Psoas muscle (tissue), 8 donors: ENCODE data around the gene TTLL9. TPM values are rescaled to one million over a fixed set of nuclear protein-coding genes. Genes with fewer than 3 reads are reported as not detected.

Experiments used
- ATAC-seq, 4 donors: fragments of 200-7000 bp; cut with Tn5 transposase; one replicate each; pipeline ENCODE4 v1.9.1; 2020; ENCODE audit warnings: moderate library complexity in 3 of 4, mild to moderate bottlenecking in 2 of 4
- DNase-seq, 2 donors: peaks; one replicate each; pipeline ENCODE4 v3.0.0-alpha.2; 2020
- H3K27ac ChIP-seq: fragments of 200-600 bp; one replicate; pipeline ENCODE4 v1.8.0; 2022
- H3K27me3 ChIP-seq, 3 donors: fragments of 200-600 bp in 1 of 3; one replicate each; pipeline versions ENCODE4 v1.6.1 to v1.8.0; 2013 to 2022; ENCODE audit warnings: low read length in 2 of 3, mild to moderate bottlenecking in 2 of 3, moderate library complexity in 1 of 3; ENCODE audit not compliant: insufficient read depth in 3 of 3
- H3K36me3 ChIP-seq, 2 donors: fragments of 200-600 bp in 1 of 2; one replicate each; pipeline versions ENCODE4 v1.6.1 to v1.8.0; 2013 to 2022; ENCODE audit warnings: low read depth in 1 of 2, mild to moderate bottlenecking in 1 of 2, moderate library complexity in 1 of 2; ENCODE audit not compliant: insufficient read depth in 1 of 2
- H3K4me1 ChIP-seq: fragments of 200-600 bp; one replicate; pipeline ENCODE4 v1.8.0; 2022
- H3K4me3 ChIP-seq: fragments of 200-600 bp; one replicate; pipeline ENCODE4 v1.8.0; 2022; ENCODE audit warnings: mild to moderate bottlenecking
- H3K9me3 ChIP-seq: fragments of 200-600 bp; one replicate; pipeline ENCODE4 v1.8.0; 2022
- CTCF ChIP-seq: fragments of 200-600 bp; IDR thresholded peaks from one replicate; pipeline ENCODE4 v1.8.0; 2022; ENCODE audit warnings: antibody characterized with exemption
- WGBS, 3 donors: extraction: QIAGEN DNeasy Blood & Tissue Kit; methylation state at CpG; one replicate each; pipeline versions ENCODE4 v1.1.6 to v1.1.7; 2013; 5-methylcytosine and 5-hydroxymethylcytosine counted together
- intact Hi-C, 2 donors: fragments of 100-400 bp; cut with DNase I; formaldehyde crosslinking; loops; one replicate each; pipeline versions ENCODE4 v1.11.0 to v1.14.2; 2022
- polyA plus RNA-seq, 3 donors: library from polyadenylated mRNA; stranded (reverse); fragments of 200-250 nt; gene quantifications; one replicate each; pipeline ENCODE4 v1.2.3, GENCODE V29; 2013
- total RNA-seq, 4 donors: library from RNA; stranded (reverse); fragmentation: NEBNext Ultra II Directional in 2 of 4; extraction: Animal tissue kit (Norgen Biotek cat#: 25700) in 2 of 4; gene quantifications; one replicate each; pipeline versions ENCODE4 v1.2.1 to v1.2.4, GENCODE V29; 2021 to 2023
- donor health status: healthy with polysubstance abuse.
- donor health status: DM: no; HTN: no; CAD: no; lungs with moderate emphysema.
- donor health status: Bipolar disorder and iron deficiency.
- donor health status: healthy.
- donor health status: DM: yes; HTN: yes; CAD: no.
- donor health status: DM: no; HTN: no; CAD: no.
- donor health status: DM: no; HTN: no; CAD: no.
- donor health status: DM: yes; HTN: yes; CAD: no.

TTLL9 gene
- total and polyA plus RNA-seq, 7 donors: 0.01 TPM; not detected in 6

- Histone ChIP-seq H3K36me3 (no peaks in the 10 kb centered on the region), H3K4me1 (peaks cover 4% of the 10 kb centered on the region), H3K9me3 (no peaks in the 10 kb centered on the region), H3K4me3 (no peak overlapping the region), H3K27ac (no peak overlapping the region), H3K27me3 (peaks cover 0 to 37% (median 12%) of the 10 kb centered on the region in 3 donors)
- intact Hi-C loops: no loop called here
- DNase-seq (no peak), ATAC-seq (no peak)
- TF ChIP-seq CTCF: no peak
- 71 to 79% (median 71%) methylated on average over 3 of the region's 3 CpGs for WGBS, 3 donors
These were observed 4.2 kb upstream of the TTLL9 start for GRCh38 chr20:31866221-31866620.

GRCh38 chr20:31868853-31869672 is 1.4 kb upstream of the TTLL9 start:
- 72 to 81% (median 75%) methylated on average over 11 to 12 of the region's 12 CpGs for WGBS, 3 donors
- DNase-seq (no peak), ATAC-seq (peak in 2 of 4 donors; percentile 8 to 16)
- Histone ChIP-seq H3K27ac (no peak overlapping the region), H3K36me3 (no peaks in the 10 kb centered on the region), H3K9me3 (no peaks in the 10 kb centered on the region), H3K4me3 (peak overlapping the region; percentile 71), H3K4me1 (peaks cover 4% of the 10 kb centered on the region), H3K27me3 (peaks cover 0 to 34% (median 12%) of the 10 kb centered on the region in 3 donors)
- TF ChIP-seq CTCF: no peak
- intact Hi-C loops: no loop called here

- TF ChIP-seq CTCF: no peak
- H3K27me3 ChIP-seq: peaks cover 0 to 34% (median 12%) of the 10 kb centered on the region in 3 donors
- WGBS, 3 donors: 0 to 25% (median 7%) methylated on average over 1 of the region's 1 CpG
- intact Hi-C loops: no loop called here
- no peaks in the 10 kb centered on the region for H3K9me3 ChIP-seq
- no peaks in the 10 kb centered on the region for H3K36me3 ChIP-seq
- peak overlapping the region; percentile 71 for H3K4me3 ChIP-seq
- DNase-seq (no peak), ATAC-seq (peak in 2 of 4 donors; percentile 3 to 18)
- peaks cover 4% of the 10 kb centered on the region for H3K4me1 ChIP-seq
- no peak overlapping the region for H3K27ac ChIP-seq
These were observed 827 bp upstream of the TTLL9 start for GRCh38 chr20:31869673-31869941.

GRCh38 chr20:31870726-31871617 is 538 bp downstream of the TTLL9 start:
- H3K9me3 ChIP-seq: no peaks in the 10 kb centered on the region
- TF ChIP-seq CTCF: no peak
- 9 to 26% (median 11%) methylated on average over 12 to 24 of the region's 24 CpGs for WGBS, 3 donors
- H3K36me3 ChIP-seq: no peaks in the 10 kb centered on the region
- ATAC-seq (peak in 2 of 4 donors; percentile 8 to 16), DNase-seq (no peak)
- intact Hi-C loops: no loop called here
- H3K4me1 ChIP-seq: peaks cover 4% of the 10 kb centered on the region
- H3K27me3 ChIP-seq: peaks cover 0 to 34% (median 12%) of the 10 kb centered on the region in 3 donors
- H3K4me3 ChIP-seq: peak overlapping the region; percentile 71
- no peak overlapping the region for H3K27ac ChIP-seq
